Measurements from ENCODE around the gene PRIMA1. TPM values are rescaled to one million over a fixed set of nuclear protein-coding genes. Genes with fewer than 3 reads are reported as not detected.

Gene PRIMA1
- total RNA-seq, 4 donors from 2014 or later = 1.0 to 5.0 (median 1.3) TPM

- Histone ChIP-seq H3K9me3 (no peaks in the 10 kb centered on the region), H3K4me3 (no peak overlapping the region), H3K4me1 (peaks cover 0 to 47% (median 7%) of the 10 kb centered on the region in 3 donors), H3K27me3 (peaks cover 0 to 21% (median 0%) of the 10 kb centered on the region in 4 donors), H3K36me3 (no peaks in the 10 kb centered on the region), H3K27ac (peak overlapping the region in 3 of 4 donors; percentile 29 to 46 (median 36))
- DNase-seq = no peak
- 41 to 45% methylated on average over 4 of the region's 4 CpGs for WGBS, 2 donors
- intact Hi-C loops (cut with DNase I) = no loop called here
- TF ChIP-seq, protein P1, sequence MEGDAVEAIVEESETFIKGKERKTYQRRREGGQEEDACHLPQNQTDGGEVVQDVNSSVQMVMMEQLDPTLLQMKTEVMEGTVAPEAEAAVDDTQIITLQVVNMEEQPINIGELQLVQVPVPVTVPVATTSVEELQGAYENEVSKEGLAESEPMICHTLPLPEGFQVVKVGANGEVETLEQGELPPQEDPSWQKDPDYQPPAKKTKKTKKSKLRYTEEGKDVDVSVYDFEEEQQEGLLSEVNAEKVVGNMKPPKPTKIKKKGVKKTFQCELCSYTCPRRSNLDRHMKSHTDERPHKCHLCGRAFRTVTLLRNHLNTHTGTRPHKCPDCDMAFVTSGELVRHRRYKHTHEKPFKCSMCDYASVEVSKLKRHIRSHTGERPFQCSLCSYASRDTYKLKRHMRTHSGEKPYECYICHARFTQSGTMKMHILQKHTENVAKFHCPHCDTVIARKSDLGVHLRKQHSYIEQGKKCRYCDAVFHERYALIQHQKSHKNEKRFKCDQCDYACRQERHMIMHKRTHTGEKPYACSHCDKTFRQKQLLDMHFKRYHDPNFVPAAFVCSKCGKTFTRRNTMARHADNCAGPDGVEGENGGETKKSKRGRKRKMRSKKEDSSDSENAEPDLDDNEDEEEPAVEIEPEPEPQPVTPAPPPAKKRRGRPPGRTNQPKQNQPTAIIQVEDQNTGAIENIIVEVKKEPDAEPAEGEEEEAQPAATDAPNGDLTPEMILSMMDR (IDR thresholded peaks at IDR 0.05) = no peak
- TF ChIP-seq POLR2A (IDR thresholded peaks at IDR 0.05) = no peak
These were observed 8.8 kb upstream of the PRIMA1 start for GRCh38 chr14:93797071-93797470.

DNA sequence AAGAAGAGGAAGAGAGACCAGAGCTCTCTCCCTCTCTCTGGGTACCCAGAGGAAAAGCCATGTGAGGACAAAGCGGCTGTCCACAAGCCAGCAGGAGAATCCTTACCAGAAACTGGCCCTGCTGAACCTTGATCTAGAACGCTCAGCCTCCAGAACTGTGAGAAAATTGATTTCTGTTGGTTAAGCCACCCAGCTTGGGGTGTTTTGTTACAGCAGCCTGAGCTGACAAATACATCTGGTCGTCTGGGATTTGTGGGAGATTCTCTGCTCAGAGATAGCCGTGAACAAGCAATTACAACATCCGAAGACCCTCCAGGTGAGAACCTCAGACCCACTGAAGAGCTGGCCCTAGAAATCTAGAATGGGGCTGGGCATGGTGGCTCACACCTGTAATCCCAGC is 6.5 kb upstream of the PRIMA1 start:
- H3K27ac ChIP-seq = no peak overlapping the region
- WGBS, 2 donors = 100% methylated on average over 1 to 2 of the region's 5 CpGs
- no peak for DNase-seq
- intact Hi-C loops (cut with DNase I) = no loop called here
- no peak for TF ChIP-seq POLR2A (IDR thresholded peaks at IDR 0.05)
- TF ChIP-seq, protein P1 (IDR thresholded peaks at IDR 0.05) = no peak
- peaks cover 0 to 30% (median 0%) of the 10 kb centered on the region in 4 donors for H3K27me3 ChIP-seq
- peaks cover 0 to 47% (median 7%) of the 10 kb centered on the region in 3 donors for H3K4me1 ChIP-seq
- H3K9me3 ChIP-seq = no peaks in the 10 kb centered on the region
- no peaks in the 10 kb centered on the region for H3K36me3 ChIP-seq
- no peak overlapping the region for H3K4me3 ChIP-seq

DNA sequence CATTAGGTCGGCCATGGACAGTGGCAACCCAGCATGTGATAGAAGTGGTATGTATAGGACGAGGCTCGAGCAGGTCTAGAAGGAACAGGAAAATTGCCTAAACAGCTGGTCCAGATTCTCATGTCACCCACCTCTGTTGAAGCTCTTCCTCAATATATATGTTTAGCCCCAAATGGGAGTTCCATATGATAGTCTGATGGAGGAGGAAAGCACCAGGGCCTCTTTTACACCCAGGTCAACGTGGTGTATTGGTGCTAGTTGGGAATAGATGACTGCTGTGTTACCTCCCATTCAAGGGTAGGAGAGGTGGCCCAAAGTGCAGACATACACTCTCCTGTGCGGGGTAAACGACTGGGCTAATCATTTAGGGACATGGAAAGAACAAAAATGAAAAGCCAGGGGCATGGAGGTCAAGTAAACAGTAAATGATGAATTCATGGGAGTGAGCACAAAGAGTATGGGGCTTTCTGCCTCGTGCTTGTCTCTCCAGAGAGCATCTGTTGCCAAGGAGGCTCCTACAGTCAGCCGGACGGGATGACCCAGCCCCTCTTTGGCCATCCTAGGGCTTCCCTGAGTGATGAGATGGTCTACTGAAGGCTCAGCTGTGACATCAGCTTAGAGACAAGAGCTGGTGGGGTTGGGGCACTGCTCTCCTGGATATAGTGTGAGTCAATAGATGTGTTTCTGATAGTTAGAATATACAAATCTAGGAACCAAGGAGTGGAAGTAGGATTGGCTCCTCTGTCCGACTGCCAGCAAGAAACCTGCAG is 5.5 kb upstream of the PRIMA1 start:
- DNase-seq = no peak
- WGBS, 2 donors = 78 to 80% methylated on average over 9 to 10 of the region's 10 CpGs
- no peak for TF ChIP-seq POLR2A (IDR thresholded peaks at IDR 0.05)
- TF ChIP-seq, protein P1 (IDR thresholded peaks at IDR 0.05) = no peak
- Histone ChIP-seq H3K27ac (no peak overlapping the region), H3K9me3 (no peaks in the 10 kb centered on the region), H3K36me3 (no peaks in the 10 kb centered on the region), H3K4me1 (peaks cover 0 to 48% (median 15%) of the 10 kb centered on the region in 3 donors), H3K4me3 (no peak overlapping the region), H3K27me3 (peaks cover 0 to 39% (median 0%) of the 10 kb centered on the region in 4 donors)
- intact Hi-C loops (cut with DNase I) = no loop called here

DNA sequence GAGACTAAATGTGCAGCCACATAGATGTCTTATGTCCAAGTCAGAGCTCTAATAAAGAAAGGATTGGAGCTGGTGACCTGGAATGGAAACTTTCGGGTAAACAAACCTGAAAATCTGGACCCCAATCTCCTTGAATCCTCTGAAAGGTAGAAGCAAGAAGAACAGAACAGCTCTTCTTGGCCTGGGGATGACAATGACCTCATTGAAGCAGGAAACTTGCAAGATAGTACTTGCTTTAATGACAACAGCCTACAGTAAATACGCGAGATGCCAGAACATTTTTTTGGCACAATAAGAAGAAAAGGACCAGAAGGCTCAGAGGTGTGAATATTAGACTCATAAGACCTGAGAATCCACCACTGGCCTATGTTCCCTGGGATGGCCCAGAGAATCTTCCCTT is 4.1 kb upstream of the PRIMA1 start:
- H3K27ac ChIP-seq = no peak overlapping the region
- H3K9me3 ChIP-seq = no peaks in the 10 kb centered on the region
- H3K4me1 ChIP-seq = peaks cover 4 to 57% (median 15%) of the 10 kb centered on the region in 3 donors
- DNase-seq = no peak
- no peaks in the 10 kb centered on the region for H3K36me3 ChIP-seq
- peaks cover 0 to 42% (median 0%) of the 10 kb centered on the region in 4 donors for H3K27me3 ChIP-seq
- intact Hi-C loops (cut with DNase I) = no loop called here
- WGBS, 2 donors = 42 to 61% methylated on average over 3 of the region's 3 CpGs
- TF ChIP-seq POLR2A (IDR thresholded peaks at IDR 0.05) = no peak
- TF ChIP-seq, protein P1 (IDR thresholded peaks at IDR 0.05) = no peak
- H3K4me3 ChIP-seq = no peak overlapping the region

GRCh38 chr14:93790966-93791365 is 2.7 kb upstream of the PRIMA1 start:
- H3K4me3 ChIP-seq = no peak overlapping the region
- H3K27me3 ChIP-seq = peaks cover 0 to 51% (median 0%) of the 10 kb centered on the region in 4 donors
- no peaks in the 10 kb centered on the region for H3K36me3 ChIP-seq
- H3K9me3 ChIP-seq = no peaks in the 10 kb centered on the region
- no peak overlapping the region for H3K27ac ChIP-seq
- H3K4me1 ChIP-seq = peaks cover 4 to 49% (median 10%) of the 10 kb centered on the region in 3 donors
- intact Hi-C loops (cut with DNase I) = no loop called here
- TF ChIP-seq POLR2A (IDR thresholded peaks at IDR 0.05) = no peak
- TF ChIP-seq, protein P1 (IDR thresholded peaks at IDR 0.05) = no peak
- no peak for DNase-seq
- 76 to 83% methylated on average over 4 to 5 of the region's 5 CpGs for WGBS, 2 donors

Measured in esophagus squamous epithelium (tissue), 5 donors.